PFSK-1 (cell line): ENCODE measurements around the gene DLGAP4.

ENCODE experiments used
- FOXP2 ChIP-seq: optimal IDR thresholded peaks from 2 replicates; pipeline ENCODE3; 2011; ENCODE audit warnings: borderline replicate concordance, control low read depth, inconsistent platforms; ENCODE audit not compliant: insufficient read depth; ENCODE audit errors: extremely low read length, extremely low read depth
- POLR2AphosphoS5 ChIP-seq: IDR thresholded peaks from 2 replicates; pipeline ENCODE4 v1.6.1; 2012; ENCODE audit warnings: low read depth, mild to moderate bottlenecking, control low read depth, low read length, moderate library complexity
- SIN3A ChIP-seq: IDR thresholded peaks from 2 replicates; pipeline ENCODE4 v1.6.1; 2012; ENCODE audit warnings: mild to moderate bottlenecking, low read length, moderate library complexity, borderline replicate concordance; ENCODE audit not compliant: insufficient read depth
- TAF1 ChIP-seq: IDR thresholded peaks from 2 replicates; pipeline ENCODE4 v1.6.1; 2012; ENCODE audit warnings: low read length, control low read depth, borderline replicate concordance; ENCODE audit not compliant: insufficient read depth
- TF ChIP-seq, protein P1 (sequence below), 2 experiments: IDR thresholded peaks; 2 replicates each; pipeline versions ENCODE4 v1.6.1 to v1.8.0; 2011 to 2012; ENCODE audit warnings: low read depth in 2 of 2, low read length in 2 of 2, control low read depth in 1 of 2, inconsistent platforms in 1 of 2, mild to moderate bottlenecking in 1 of 2, moderate library complexity in 1 of 2; ENCODE audit not compliant: insufficient read depth in 1 of 2

Gene DLGAP4

GRCh38 chr20:36315545-36316351, 9.6 kb downstream of the DLGAP4 start:
- TF ChIP-seq, protein P1, sequence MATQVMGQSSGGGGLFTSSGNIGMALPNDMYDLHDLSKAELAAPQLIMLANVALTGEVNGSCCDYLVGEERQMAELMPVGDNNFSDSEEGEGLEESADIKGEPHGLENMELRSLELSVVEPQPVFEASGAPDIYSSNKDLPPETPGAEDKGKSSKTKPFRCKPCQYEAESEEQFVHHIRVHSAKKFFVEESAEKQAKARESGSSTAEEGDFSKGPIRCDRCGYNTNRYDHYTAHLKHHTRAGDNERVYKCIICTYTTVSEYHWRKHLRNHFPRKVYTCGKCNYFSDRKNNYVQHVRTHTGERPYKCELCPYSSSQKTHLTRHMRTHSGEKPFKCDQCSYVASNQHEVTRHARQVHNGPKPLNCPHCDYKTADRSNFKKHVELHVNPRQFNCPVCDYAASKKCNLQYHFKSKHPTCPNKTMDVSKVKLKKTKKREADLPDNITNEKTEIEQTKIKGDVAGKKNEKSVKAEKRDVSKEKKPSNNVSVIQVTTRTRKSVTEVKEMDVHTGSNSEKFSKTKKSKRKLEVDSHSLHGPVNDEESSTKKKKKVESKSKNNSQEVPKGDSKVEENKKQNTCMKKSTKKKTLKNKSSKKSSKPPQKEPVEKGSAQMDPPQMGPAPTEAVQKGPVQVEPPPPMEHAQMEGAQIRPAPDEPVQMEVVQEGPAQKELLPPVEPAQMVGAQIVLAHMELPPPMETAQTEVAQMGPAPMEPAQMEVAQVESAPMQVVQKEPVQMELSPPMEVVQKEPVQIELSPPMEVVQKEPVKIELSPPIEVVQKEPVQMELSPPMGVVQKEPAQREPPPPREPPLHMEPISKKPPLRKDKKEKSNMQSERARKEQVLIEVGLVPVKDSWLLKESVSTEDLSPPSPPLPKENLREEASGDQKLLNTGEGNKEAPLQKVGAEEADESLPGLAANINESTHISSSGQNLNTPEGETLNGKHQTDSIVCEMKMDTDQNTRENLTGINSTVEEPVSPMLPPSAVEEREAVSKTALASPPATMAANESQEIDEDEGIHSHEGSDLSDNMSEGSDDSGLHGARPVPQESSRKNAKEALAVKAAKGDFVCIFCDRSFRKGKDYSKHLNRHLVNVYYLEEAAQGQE (IDR thresholded peaks at IDR 0.05; ENCODE audit: insufficient read depth in 1 of 2, low read depth in 2 of 2, low read length in 2 of 2), result no peak
- TF ChIP-seq TAF1 (no peak), FOXP2 (no peak), SIN3A (no peak), POLR2AphosphoS5 (no peak)

DNA sequence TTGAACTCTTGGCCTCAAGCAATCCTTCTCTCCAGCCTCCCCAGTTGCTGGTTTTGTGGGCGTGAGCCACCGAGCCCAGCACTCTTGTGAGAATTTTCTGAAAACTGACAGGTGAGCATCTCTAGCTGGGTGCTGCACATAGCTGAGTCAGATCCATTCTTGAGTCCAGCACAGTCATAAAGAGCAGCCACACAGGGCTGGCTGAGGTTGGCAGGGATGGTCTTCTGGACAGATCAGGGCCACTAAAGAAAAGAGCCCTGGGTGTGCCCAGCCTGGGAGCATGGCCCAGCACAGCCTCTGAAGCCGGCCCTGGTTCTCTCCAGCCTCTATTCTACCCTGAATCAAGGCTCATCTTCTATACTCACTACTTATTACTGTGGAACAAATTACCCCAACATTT, 11.5 kb downstream of the DLGAP4 start:
- no peak for TF ChIP-seq POLR2AphosphoS5
- TF ChIP-seq SIN3A, result no peak

GRCh38 chr20:36318166-36318565, 12.0 kb downstream of the DLGAP4 start:
- TF ChIP-seq FOXP2 (no peak), POLR2AphosphoS5 (no peak), TAF1 (no peak), SIN3A (no peak)
- TF ChIP-seq, protein P1 (IDR thresholded peaks at IDR 0.05; ENCODE audit: insufficient read depth in 1 of 2, low read depth in 2 of 2, low read length in 2 of 2), result no peak

GRCh38 chr20:36319356-36320260, 13.5 kb downstream of the DLGAP4 start:
- TF ChIP-seq POLR2AphosphoS5, result no peak
- TF ChIP-seq, protein P1 (IDR thresholded peaks at IDR 0.05; ENCODE audit: insufficient read depth in 1 of 2, low read depth in 2 of 2, low read length in 2 of 2), result no peak
- no peak for TF ChIP-seq SIN3A
- TF ChIP-seq FOXP2, result no peak
- no peak for TF ChIP-seq TAF1

DNA sequence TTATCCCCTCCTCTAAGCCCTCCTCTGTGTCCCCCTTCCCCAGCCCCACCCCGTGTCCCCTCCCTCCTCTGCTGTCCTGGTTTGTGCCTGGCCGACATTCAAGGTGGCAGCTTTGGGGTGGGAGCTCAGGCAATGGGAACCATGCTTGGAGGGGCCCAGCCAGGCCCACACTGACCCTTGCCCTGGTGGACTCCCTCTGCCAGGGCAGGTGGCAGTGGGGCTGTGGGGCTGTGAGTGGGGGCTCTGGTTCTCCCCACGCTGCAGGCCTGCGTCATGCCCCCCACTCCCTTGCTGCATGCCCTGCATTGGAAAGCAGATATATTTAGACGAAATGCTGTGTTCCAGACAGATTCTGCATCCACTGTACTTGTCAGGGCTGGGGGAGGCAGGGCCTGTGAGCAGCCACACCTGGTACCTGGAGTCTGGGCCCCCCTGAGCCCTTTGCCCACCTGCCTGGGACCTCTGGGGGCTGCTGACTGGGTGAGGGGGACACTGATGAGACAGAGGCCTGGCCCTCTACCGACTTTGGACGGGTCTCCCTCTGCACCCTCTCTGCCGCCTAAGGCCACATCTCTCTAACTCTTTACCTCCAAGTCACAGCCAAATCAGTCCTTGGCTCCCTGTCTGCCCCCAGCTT, 14.2 kb downstream of the DLGAP4 start:
- no peak for TF ChIP-seq TAF1
- TF ChIP-seq, protein P1 (IDR thresholded peaks at IDR 0.05; ENCODE audit: insufficient read depth in 1 of 2, low read depth in 2 of 2, low read length in 2 of 2), result no peak
- no peak for TF ChIP-seq FOXP2
- TF ChIP-seq SIN3A, result no peak
- no peak for TF ChIP-seq POLR2AphosphoS5
